HG03045 (cell line): ENCODE data around the gene IGFL2.
"Not testable (repeated sequence)": the region's sequence is repeated elsewhere in the genome, so short reads cannot be mapped to it uniquely, and the experiment has no call there.

Experiments used
- ATAC-seq: cut with Tn5 transposase; IDR thresholded peaks from one replicate; pipeline ENCODE4 v1.9.1; 2021; ENCODE audit warnings: mild to moderate bottlenecking, moderate library complexity; ENCODE audit not compliant: unreplicated experiment

IGFL2 gene

GRCh38 chr19:46141421-46141820 lies 6.6 kb upstream of the IGFL2 start:
- no peak for ATAC-seq

DNA sequence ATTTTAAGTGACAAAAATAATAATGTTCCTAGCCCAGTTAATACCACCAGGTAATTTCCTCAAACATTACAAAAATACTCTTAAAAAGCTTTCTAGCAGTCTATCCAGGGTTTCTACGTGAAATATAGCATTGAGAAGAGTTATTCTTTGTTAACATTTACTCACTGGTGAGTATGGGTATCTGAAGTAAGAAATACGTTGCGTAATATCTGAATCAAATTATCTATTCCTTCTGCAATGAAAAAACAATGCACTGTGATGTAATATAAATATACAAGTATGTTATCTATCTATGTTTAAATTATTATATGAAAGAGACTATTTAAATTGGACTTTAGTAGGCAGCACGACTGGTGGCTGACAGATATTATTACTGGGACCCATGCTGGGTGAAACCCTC lies 5.7 kb upstream of the IGFL2 start:
- no peak for ATAC-seq

DNA sequence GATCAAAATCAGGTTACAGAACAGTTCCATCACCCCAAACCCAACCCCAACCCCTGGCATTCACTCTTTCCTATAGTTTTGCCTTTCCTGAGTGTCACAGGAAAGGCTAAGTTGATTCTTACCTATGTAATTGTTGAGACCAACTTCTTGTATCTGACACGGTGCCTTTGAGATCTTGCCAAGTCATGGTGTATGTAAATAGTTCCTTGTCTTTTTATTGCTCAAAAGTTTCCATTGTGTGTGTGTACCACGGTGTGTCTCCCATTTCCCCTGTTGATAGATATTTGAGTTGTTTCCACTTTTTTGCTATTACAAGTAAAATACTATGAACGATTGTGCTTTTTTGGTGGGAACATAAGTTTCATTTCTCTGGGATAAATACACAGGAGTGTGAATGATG lies 3.3 kb upstream of the IGFL2 start:
- no peak for ATAC-seq

GRCh38 chr19:46147166-46147740 lies 785 bp upstream of the IGFL2 start:
- ATAC-seq = no peak

DNA sequence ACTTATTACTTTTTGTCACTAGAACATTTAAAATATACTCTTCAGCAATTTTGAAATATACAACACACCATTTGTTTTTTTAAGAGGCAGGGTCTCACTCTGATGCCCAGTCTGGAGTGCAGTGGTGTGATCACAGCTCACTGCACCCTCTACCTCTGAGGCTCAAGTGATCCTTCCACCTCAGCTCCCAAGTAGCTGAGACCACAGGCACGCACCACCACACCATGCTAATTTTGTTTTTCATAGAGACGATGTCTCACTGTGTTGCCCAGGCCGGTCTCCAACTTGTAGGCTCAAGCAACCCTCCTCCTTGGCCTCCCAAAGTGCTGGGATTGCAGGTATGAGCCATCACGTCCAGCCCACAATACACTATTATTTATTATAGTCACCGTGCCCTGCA lies 2.6 kb downstream of the IGFL2 start:
- ATAC-seq = no peak

GRCh38 chr19:46155237-46155636 lies 7.2 kb downstream of the IGFL2 start:
- no peak for ATAC-seq

DNA sequence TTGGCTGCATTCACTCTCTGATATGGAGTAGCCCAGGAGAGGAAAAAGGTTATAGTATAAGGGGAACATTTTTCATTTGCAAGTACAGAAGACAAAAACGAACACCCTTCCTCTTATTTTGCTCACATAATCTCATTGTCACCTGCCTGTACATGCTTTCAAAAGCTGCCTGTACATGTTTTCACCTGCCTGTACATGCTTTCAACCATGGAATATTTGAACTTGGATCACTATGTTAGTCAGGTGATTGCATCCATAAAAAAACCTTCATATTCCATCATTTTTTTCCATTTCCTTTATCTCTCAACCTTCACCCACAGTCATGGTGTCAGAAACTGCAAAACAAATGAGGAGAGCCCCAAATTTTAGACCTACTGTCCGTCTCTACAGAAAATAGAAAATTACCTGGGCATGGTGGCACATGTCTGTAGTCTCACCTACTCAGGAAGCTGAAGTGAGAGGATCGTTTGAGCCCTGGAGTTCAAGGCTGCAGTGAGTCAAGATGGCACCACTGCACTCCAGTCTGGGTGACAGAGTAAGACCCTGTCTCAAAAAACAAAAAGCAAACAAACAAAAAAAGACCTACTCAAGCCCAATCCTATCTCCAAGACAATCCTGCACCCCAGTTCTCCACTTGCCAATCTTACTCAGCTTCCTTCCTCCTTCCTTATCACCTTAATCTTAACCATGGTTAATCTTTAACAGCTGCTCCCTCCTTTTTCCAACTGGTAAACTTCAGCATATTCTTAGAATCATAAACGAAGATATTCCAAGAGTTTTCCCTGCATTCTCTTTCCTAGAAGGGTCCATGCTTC lies 11.6 kb downstream of the IGFL2 start:
- no peak for ATAC-seq

GRCh38 chr19:46160233-46160775 lies 12.3 kb downstream of the IGFL2 start:
- no peak for ATAC-seq

GRCh38 chr19:46161642-46162257 lies 13.7 kb downstream of the IGFL2 start:
- ATAC-seq = not testable (repeated sequence)

GRCh38 chr19:46162731-46163130 lies 14.7 kb downstream of the IGFL2 start:
- ATAC-seq = no peak

- ATAC-seq = no peak
Measured at GRCh38 chr19:46173886-46174480, 25.9 kb downstream of the IGFL2 start.

- no peak for ATAC-seq
Measured at GRCh38 chr19:46176116-46176860, 28.2 kb downstream of the IGFL2 start.

DNA sequence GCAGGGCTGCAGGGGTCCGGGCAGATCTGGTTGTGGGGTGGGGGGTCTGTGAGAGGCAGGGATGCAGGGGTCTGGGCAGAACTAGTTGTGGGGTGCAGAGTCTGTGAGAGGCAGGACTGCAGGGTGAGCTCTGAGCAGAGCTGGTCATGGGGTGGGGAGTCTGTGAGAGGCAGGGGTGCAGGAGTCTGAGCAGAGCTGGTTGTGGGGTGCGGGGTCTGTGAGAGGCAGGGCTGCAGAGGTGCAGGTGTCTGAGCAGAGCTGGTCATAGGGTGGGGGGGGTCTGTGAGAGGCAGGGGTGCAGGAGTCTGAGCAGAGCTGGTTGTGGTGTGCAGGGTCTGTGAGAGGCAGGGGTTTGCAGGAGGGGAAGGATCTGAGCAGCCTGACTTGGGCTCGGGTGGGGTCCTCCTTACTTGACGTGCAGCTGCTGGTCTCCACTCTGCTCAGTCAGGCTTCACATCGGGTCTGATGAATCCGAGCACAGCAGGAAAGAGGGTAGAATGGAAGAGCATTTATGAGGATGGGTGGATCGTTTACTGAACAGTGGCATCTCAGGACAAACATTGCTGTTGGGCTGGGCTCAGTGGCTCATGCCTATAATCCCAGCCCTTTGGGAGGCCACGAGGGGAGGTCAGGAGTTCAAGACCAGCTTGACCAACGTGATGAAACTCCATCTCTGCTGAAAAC lies 31.2 kb downstream of the IGFL2 start:
- ATAC-seq = no peak

DNA sequence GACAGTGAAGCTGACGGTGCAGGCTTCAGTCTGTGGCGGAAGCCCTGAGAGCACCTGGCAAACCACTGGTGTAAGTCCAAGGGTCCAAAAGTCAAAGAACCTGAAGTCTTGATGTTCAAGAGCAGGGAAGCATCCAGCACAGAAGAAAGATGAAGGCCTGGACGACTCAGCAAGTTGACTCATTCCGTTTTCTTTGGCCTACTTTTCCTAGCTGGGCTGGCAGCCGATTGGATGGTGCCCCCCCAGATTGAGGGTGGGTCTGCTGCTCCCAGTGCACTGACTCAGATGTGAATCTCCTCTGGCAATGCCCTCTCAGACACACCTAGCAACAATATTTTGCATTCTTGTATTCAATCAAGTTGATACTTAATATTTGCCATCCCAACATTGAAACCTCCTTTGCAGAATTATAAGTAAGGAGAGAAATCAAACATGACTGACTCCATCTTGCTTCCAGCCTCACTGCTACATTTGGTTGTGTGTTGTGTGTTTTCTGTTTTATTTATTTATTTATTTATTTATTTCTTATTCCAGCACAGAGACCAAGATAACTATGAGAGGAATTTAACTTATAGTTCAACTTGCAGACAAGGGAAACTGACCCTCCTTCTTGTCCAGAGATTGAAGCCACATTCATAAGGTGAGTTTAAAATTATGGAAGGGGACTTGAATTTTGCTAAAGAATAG lies 32.8 kb downstream of the IGFL2 start:
- no peak for ATAC-seq

DNA sequence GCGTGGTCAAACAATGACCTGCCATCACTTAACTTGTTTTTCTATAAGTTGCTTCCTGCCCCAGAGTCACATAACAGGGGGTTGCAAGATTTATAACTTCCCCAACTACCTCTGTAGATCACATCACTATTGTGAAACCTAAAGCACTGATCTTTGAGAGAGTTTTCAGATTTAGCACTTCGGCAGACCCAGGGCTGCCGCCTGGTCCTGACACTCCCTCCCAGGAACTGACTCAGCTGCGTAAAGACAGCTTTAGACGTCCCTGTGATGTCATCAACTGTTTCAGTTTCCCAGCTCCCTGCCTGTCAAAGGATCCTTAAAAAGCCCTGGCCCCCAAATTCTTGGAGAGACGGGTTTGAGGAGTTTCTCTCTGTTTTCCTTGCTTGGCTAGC lies 33.3 kb downstream of the IGFL2 start:
- ATAC-seq = no peak

DNA sequence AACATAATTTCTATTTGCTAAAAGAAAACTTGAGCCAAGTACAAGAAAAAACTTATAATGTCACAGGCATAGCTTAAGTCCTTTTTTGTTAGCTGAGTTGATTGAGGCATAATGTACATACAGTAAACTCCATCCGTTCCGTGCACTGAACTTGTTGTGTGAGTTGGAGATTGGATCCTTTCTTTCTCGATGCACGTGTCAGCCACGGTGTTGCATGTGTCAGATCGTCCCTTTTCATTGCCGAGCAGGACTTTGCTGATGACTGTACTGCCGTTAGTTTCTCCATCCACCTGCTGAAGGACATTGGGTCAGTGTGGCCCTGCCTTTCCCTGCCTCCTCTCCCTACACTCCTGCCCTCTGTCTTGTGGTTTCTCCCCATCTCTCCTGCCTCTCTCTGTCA lies 34.4 kb downstream of the IGFL2 start:
- ATAC-seq = no peak

DNA sequence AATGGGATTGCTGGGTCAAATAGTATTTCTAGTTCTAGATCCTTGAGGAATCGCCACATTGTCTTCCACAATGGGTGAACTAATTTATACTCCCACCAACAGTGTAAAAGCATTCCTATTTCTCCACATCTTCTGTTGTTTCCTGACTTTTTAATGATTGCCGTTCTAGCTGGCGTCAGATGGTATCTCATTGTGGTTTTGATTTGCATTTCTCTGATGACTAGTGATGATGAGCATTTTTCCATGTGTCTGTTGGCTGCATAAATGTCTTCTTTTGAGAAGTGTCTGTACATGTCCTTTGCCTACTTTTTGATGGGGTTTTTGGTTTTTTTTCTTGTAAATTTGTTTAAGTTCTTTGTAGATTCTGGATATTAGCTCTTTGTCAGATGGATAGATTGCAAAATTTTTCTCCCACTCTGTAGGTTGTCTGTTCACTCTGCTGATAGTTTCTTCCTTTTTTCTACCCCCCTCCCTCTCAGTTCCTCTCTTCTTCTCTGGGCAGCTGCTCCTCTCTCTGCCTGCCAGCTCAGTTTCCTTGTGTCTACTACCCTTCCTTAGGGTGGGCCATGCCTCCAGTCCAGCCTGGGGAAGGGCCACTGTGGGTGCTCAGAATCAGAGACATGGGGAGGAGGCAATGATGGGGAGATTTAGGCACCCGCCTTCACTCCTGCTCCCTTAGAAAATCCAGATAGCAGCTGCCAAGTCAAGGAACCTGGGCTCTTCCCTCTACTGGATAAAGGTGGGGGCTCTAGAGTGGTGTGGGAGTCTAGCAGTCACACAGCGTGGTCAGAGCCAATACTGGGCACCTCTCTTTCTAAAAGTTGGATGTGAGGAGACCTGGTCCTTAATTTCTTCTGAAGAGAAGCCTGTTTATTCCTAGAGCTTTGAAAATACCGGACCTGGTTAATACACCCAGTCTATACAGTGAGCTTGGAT lies 37.0 kb downstream of the IGFL2 start:
- ATAC-seq = not testable (repeated sequence)

- no peak for ATAC-seq
Measured at GRCh38 chr19:46186101-46186716, 38.2 kb downstream of the IGFL2 start.
